Stimulated activated CD4-positive, alpha-beta T cell treated with anti-CD3 and anti-CD28 coated beads, TNF-alpha, amount 100 ng/mL, for 24 hours (primary cell): ENCODE measurements around the gene CENPW.

ENCODE experiments used
- DNase-seq, 3 experiments: peaks; one replicate each; pipeline ENCODE4 v3.0.0-alpha.2; 2020; ENCODE audit warnings: low read depth in 3 of 3

The CENPW gene

DNA sequence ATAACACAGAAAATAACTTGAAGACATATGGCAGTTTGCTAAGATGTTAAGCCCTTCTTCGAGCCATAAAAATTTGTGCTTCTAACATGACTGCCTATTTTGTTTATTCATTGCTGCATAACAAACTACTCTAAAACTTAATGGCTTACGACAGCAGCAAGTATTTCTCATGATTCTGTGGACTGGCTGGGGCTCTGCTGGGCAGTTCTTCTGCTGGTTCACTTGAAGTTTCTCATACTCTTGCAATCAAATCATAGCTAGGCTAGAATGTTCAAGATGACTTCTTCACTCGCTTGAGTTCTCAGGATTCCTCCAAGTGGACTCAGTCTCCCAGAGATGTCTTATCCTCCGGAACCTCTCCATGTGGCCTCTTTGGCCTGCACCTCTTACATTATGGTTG, 33.4 kb downstream of the CENPW start:
- DNase-seq, result no peak

DNA sequence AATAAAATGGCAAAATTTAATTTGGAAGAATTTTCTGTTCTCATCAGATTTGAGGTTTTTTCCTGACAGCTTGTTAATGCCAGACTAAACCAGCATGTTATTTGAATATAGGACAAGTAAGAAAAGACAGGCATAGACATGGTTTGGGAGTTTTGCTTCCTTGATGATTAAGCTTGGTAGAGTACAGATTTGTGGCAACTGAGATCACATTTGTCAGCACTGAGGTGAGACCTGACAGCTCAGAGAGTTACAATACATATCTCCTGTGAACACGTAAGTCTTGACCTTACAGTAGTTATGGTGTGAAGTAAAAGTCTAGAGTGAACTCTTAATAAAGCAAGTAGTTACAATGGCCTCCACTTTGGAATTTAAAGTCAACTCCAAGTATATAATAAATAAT, 34.5 kb downstream of the CENPW start:
- no peak for DNase-seq

DNA sequence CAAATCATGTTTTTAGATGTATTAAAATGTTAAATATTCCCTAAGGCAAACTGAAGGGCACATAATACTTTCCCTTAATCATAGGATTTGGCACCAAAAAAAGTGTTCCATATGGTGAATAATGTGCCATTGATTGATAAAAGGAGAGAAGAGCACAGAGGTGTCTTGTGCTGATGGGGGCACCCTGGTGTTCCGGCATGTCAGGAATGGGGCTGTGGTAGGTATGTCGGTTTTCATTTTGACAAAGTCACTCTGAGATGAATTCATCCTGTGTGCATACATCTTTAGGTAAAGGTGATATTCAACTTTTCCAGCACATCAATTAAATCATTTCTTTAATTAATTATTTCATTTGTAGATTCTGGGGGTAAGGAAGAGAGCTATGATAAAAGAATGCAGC, 36.8 kb downstream of the CENPW start:
- DNase-seq, result no peak

- no peak for DNase-seq
Measured at GRCh38 chr6:126377594-126378153, 37.8 kb downstream of the CENPW start.

DNA sequence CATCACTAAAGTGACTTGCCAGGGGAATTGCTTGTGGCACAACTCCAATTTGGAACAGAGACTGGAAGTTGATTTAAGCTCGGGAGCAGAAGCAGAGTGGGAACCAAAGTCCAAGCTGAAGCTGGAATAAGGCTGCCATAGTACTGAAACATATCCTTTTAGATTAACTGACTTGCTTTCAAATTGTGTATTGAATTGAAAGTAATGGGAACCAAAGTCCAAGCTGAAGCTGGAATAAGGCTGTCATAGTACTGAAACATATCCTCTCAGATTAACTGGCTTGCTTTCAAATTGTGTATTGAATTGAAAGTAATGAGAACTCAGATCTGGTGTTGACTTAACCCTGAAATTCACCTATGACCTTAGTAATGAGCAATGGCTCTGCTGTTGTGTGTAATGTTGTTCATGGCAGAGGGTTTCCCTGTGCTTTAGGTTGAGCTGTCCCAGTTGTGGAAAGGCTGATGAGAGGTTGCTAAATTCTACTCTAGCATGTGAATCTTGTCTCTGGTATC, 40.2 kb downstream of the CENPW start:
- DNase-seq, result no peak

- DNase-seq, result no peak
Measured at GRCh38 chr6:126381498-126381897, 41.6 kb downstream of the CENPW start.

DNA sequence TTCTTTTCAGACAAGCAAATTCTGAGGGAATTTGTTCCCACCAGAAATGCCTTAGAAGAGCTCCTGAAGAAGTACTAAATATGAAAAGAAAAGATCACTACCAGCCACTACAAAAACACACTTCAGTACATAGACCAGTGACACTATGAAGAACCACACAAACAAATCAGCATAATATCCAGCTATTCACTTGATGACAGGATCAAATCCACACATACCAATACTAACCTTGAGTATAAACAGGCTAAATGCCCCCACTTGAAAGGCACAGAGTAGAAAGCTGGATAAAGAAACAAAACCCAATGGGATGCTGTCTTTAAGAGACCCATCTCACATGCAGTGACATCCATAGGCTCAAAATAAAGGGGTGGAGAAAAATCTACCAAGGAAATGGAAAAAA, 43.3 kb downstream of the CENPW start:
- DNase-seq, result no peak

- no peak for DNase-seq
Measured at GRCh38 chr6:126385536-126385935, 45.6 kb downstream of the CENPW start.

GRCh38 chr6:126388104-126388598, 48.2 kb downstream of the CENPW start:
- DNase-seq, result no peak

DNA sequence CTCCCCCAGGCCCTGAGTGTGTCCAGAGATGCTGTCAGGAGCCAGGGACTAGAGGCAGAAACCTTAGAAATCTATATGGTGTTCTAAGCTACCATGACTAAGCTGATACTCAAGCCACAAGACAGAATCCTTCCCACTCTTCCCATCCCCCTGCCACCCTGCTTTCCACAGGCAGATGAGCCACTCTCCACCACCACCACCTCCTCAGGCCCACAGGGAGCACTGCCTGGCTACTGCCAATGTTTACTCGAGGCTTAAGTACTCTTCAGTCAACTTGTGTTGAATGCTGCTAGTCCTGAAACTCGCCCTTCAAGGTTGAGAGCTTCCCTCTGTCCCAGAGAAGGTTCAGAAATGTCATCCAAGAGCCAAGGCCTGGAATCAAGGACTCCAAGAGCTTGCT, 56.2 kb downstream of the CENPW start:
- no peak for DNase-seq
